ENCODE measurements around the gene NEAT1. TPM values are rescaled to one million over a fixed set of nuclear protein-coding genes. Genes with fewer than 3 reads are reported as not detected.
A peak's percentile ranks its signal among the peaks of the same experiment; 100 is the strongest.
"Not testable (repeated sequence)": the region's sequence is repeated elsewhere in the genome, so short reads cannot be mapped to it uniquely, and the experiment has no call there.

NEAT1 gene
- polyA plus RNA-seq, 1 experiment: 72.3 TPM

GRCh38 chr11:65412271-65413076 is 10.1 kb upstream of the NEAT1 start:
- H3K27ac ChIP-seq (ENCODE audit: low read depth, low read length): no peak overlapping the region
- no peak for DNase-seq (ENCODE audit: low read depth, low spot score)
- no peaks in the 10 kb centered on the region for H3K9me3 ChIP-seq (ENCODE audit: control insufficient read depth, insufficient read depth, low read length)
- no peak overlapping the region for H3K4me3 ChIP-seq (ENCODE audit: low read depth, low read length)
- ChIA-PET POLR2A (interaction anchor here (0.5 to 1.2 kb wide), 2 partner anchors 22 to 178 kb away, joined by 3 read pairs; no protein-coding TSS in a partner anchor), CTCF (interaction anchor here (0.6 to 1.0 kb wide), 3 partner anchors 25 to 99 kb away, joined by 3 read pairs; no protein-coding TSS in a partner anchor)
- H3K27me3 ChIP-seq (ENCODE audit: control insufficient read depth, insufficient read depth, low read length): no peaks in the 10 kb centered on the region
- no peak for TF ChIP-seq CTCF (IDR thresholded peaks at IDR 0.05; ENCODE audit: low read depth, low read length)

GRCh38 chr11:65413077-65413664 is 9.4 kb upstream of the NEAT1 start:
- not testable (repeated sequence) for H3K9me3 ChIP-seq (ENCODE audit: control insufficient read depth, insufficient read depth, low read length); DNase-seq (ENCODE audit: low read depth, low spot score); H3K4me3 ChIP-seq (ENCODE audit: low read depth, low read length); H3K27ac ChIP-seq (ENCODE audit: low read depth, low read length); H3K27me3 ChIP-seq (ENCODE audit: control insufficient read depth, insufficient read depth, low read length)
- ChIA-PET CTCF (interaction anchor here (0.6 to 1.0 kb wide), 2 partner anchors 26 to 98 kb away, joined by 3 read pairs; no protein-coding TSS in a partner anchor), POLR2A (interaction anchor here (0.5 to 1.2 kb wide), 2 partner anchors 21 to 177 kb away, joined by 3 read pairs; no protein-coding TSS in a partner anchor)

GRCh38 chr11:65414776-65415498 is 7.7 kb upstream of the NEAT1 start:
- CTCF ChIA-PET: interaction anchor here (0.6 to 4.1 kb wide), 8 partner anchors 24 to 213 kb away, joined by 3 to 49 read pairs (median 10); partner anchors contain the start of gene MALAT1

GRCh38 chr11:65415499-65416340 is 6.9 kb upstream of the NEAT1 start:
- H3K4me3 ChIP-seq (ENCODE audit: low read depth, low read length): peak overlapping the region; percentile 44
- no peak overlapping the region for H3K27ac ChIP-seq (ENCODE audit: low read depth, low read length)
- no peaks in the 10 kb centered on the region for H3K27me3 ChIP-seq (ENCODE audit: control insufficient read depth, insufficient read depth, low read length)
- DNase-seq (ENCODE audit: low read depth, low spot score): no peak
- ChIA-PET POLR2A (interaction anchor here (0.6 to 17.0 kb wide), 7 partner anchors 10 to 86 kb away, joined by 3 to 999 read pairs (median 5); partner anchors contain the start of gene MALAT1), CTCF (interaction anchor here (0.7 to 4.1 kb wide), 22 partner anchors 9 to 171 kb away, joined by 3 to 49 read pairs (median 6); partner anchors contain the start of genes MALAT1 and SLC25A45)
- H3K9me3 ChIP-seq (ENCODE audit: control insufficient read depth, insufficient read depth, low read length): no peaks in the 10 kb centered on the region
- TF ChIP-seq CTCF (IDR thresholded peaks at IDR 0.05; ENCODE audit: low read depth, low read length): no peak

More at GRCh38 chr11:65414776-65415498, 7.7 kb upstream of the NEAT1 start:
- H3K9me3 ChIP-seq (ENCODE audit: control insufficient read depth, insufficient read depth, low read length): no peaks in the 10 kb centered on the region
- no peak overlapping the region for H3K4me3 ChIP-seq (ENCODE audit: low read depth, low read length)
- H3K27ac ChIP-seq (ENCODE audit: low read depth, low read length): no peak overlapping the region
- no peak for DNase-seq (ENCODE audit: low read depth, low spot score)
- POLR2A ChIA-PET: interaction anchor here (1.0 to 17.0 kb wide), 3 partner anchors 9 to 87 kb away, joined by 4 to 999 read pairs (median 13); partner anchors contain the start of gene MALAT1
- no peak for TF ChIP-seq CTCF (IDR thresholded peaks at IDR 0.05; ENCODE audit: low read depth, low read length)
- H3K27me3 ChIP-seq (ENCODE audit: control insufficient read depth, insufficient read depth, low read length): no peaks in the 10 kb centered on the region
